ENCODE data around the gene DCK. TPM values are rescaled to one million over a fixed set of nuclear protein-coding genes. Genes with fewer than 3 reads are reported as not detected.
A peak's percentile ranks its signal among the peaks of the same experiment; 100 is the strongest.
"Not testable (repeated sequence)": the region's sequence is repeated elsewhere in the genome, so short reads cannot be mapped to it uniquely, and the experiment has no call there.

DCK gene
- total and polyA plus RNA-seq, 2 donors (not counting 1 experiment from before 2014, with no cell fraction given), result 34.8 to 58.2 TPM

GRCh38 chr4:71001363-71001762, 7.9 kb downstream of the DCK start:
- H3K4me3 ChIP-seq (ENCODE audit: control extremely low read depth in 1 of 5, extremely low read depth in 1 of 5, insufficient read depth in 1 of 5, low read depth in 2 of 5, low read length in 4 of 5); H3K27me3 ChIP-seq (replicated peaks in 1 of 4; ENCODE audit: control extremely low read depth in 1 of 4, control insufficient read depth in 3 of 4, insufficient read depth in 4 of 4, low read length in 3 of 4); H3K27me3 Mint-ChIP-seq; H3K4me2 ChIP-seq (replicated peaks; ENCODE audit: low read depth, low read length, poor library complexity, severe bottlenecking); H3K9ac ChIP-seq (ENCODE audit: low read length); H3K9me3 Mint-ChIP-seq (ENCODE audit: insufficient read depth); DNase-seq; POLR2A ChIA-PET; ATAC-seq (ENCODE audit: low read depth); H4K20me1 ChIP-seq (ENCODE audit: control insufficient read depth, insufficient read depth, low read length, poor library complexity, severe bottlenecking); intact Hi-C loops (cut with micrococcal nuclease); H2AFZ ChIP-seq (ENCODE audit: insufficient read depth, low read depth, low read length, poor library complexity, severe bottlenecking); H3K9me3 ChIP-seq (ENCODE audit: control extremely low read depth in 1 of 3, control insufficient read depth in 2 of 3, insufficient read depth in 1 of 3, low read length in 2 of 3): not testable (repeated sequence)
- 100% methylated on average over 3 of the region's 4 CpGs for WGBS (ENCODE audit: insufficient coverage)
- H3K27ac ChIP-seq (ENCODE audit: low read length in 2 of 2), result peak overlapping the region in 1 of 2 donors; percentile 65
- Mint-ChIP-seq H3K4me3 (peak overlapping the region; percentile 14), H3K4me1 (peaks cover 87% of the 10 kb centered on the region), H3K27ac (peak overlapping the region; percentile 60)
- peaks cover 99% of the 10 kb centered on the region for H3K79me2 ChIP-seq (ENCODE audit: control insufficient read depth, insufficient read depth, low read length)
- peaks cover 2 to 27% of the 10 kb centered on the region in 2 experiments for H3K36me3 ChIP-seq (replicated peaks in 1 of 2; ENCODE audit: control extremely low read depth in 1 of 2, control insufficient read depth in 1 of 2, extremely low read depth in 1 of 2, insufficient read depth in 2 of 2, low read length in 1 of 2)
- peaks cover 64 to 71% of the 10 kb centered on the region in 2 donors for H3K4me1 ChIP-seq (ENCODE audit: control insufficient read depth in 2 of 2, insufficient read depth in 2 of 2, low read length in 2 of 2)
- CTCF ChIA-PET, result interaction anchor here (1.6 kb wide), 1 partner anchor 9 kb away, joined by 6 read pairs; no protein-coding TSS in a partner anchor

- intact Hi-C loops (cut with micrococcal nuclease), result loop anchor here (1.0 kb wide), 1 partner anchor 11 kb away; the partner anchor contains the start of gene DCK
- Histone ChIP-seq H3K27me3 (replicated peaks in 1 of 4; ENCODE audit: control extremely low read depth in 1 of 4, control insufficient read depth in 3 of 4, insufficient read depth in 4 of 4, low read length in 3 of 4) (no peaks in the 10 kb centered on the region), H3K79me2 (ENCODE audit: control insufficient read depth, insufficient read depth, low read length) (peaks cover 99% of the 10 kb centered on the region), H3K4me2 (replicated peaks; ENCODE audit: low read depth, low read length, poor library complexity, severe bottlenecking) (peak overlapping the region; percentile 71), H3K9me3 (ENCODE audit: control extremely low read depth in 1 of 3, control insufficient read depth in 2 of 3, insufficient read depth in 1 of 3, low read length in 2 of 3) (no peaks in the 10 kb centered on the region), H3K4me1 (ENCODE audit: control insufficient read depth in 2 of 2, insufficient read depth in 2 of 2, low read length in 2 of 2) (peaks cover 67 to 68% of the 10 kb centered on the region in 2 donors), H3K4me3 (ENCODE audit: control extremely low read depth in 1 of 5, extremely low read depth in 1 of 5, insufficient read depth in 1 of 5, low read depth in 2 of 5, low read length in 4 of 5) (peak overlapping the region in 4 of 5 experiments; percentile 9 to 58 (median 30)), H3K27ac (ENCODE audit: low read length in 2 of 2) (peak overlapping the region; percentile 70 to 93), H3K36me3 (replicated peaks in 1 of 2; ENCODE audit: control extremely low read depth in 1 of 2, control insufficient read depth in 1 of 2, extremely low read depth in 1 of 2, insufficient read depth in 2 of 2, low read length in 1 of 2) (peaks cover 2 to 27% of the 10 kb centered on the region in 2 experiments), H3K9ac (ENCODE audit: low read length) (peak overlapping the region; percentile 59), H4K20me1 (ENCODE audit: control insufficient read depth, insufficient read depth, low read length, poor library complexity, severe bottlenecking) (peaks cover 24% of the 10 kb centered on the region), H2AFZ (ENCODE audit: insufficient read depth, low read depth, low read length, poor library complexity, severe bottlenecking) (peak overlapping the region; percentile 20)
- no peaks in the 10 kb centered on the region for H3K27me3 Mint-ChIP-seq
- 35% methylated on average over 5 of the region's 7 CpGs for WGBS (ENCODE audit: insufficient coverage)
- DNase-seq, result peak; percentile 82
- TF ChIP-seq EZH2 (IDR thresholded peaks at IDR 0.05; ENCODE audit: borderline replicate concordance, insufficient read depth, low read depth, low read length, poor library complexity, severe bottlenecking), result no peak
- TF ChIP-seq, protein P1, sequence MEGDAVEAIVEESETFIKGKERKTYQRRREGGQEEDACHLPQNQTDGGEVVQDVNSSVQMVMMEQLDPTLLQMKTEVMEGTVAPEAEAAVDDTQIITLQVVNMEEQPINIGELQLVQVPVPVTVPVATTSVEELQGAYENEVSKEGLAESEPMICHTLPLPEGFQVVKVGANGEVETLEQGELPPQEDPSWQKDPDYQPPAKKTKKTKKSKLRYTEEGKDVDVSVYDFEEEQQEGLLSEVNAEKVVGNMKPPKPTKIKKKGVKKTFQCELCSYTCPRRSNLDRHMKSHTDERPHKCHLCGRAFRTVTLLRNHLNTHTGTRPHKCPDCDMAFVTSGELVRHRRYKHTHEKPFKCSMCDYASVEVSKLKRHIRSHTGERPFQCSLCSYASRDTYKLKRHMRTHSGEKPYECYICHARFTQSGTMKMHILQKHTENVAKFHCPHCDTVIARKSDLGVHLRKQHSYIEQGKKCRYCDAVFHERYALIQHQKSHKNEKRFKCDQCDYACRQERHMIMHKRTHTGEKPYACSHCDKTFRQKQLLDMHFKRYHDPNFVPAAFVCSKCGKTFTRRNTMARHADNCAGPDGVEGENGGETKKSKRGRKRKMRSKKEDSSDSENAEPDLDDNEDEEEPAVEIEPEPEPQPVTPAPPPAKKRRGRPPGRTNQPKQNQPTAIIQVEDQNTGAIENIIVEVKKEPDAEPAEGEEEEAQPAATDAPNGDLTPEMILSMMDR (IDR thresholded peaks at IDR 0.05), result no peak
- H3K4me1 Mint-ChIP-seq, result peaks cover 83% of the 10 kb centered on the region
- peak; percentile 65 for ATAC-seq (ENCODE audit: low read depth)
- H3K27ac Mint-ChIP-seq, result peak overlapping the region; percentile 96
- POLR2A ChIA-PET, result interaction anchor here (1.0 to 4.9 kb wide), 2 partner anchors 9 to 166 kb away, joined by 3 to 43 read pairs; partner anchors contain the start of gene DCK
- CTCF ChIA-PET, result interaction anchor here (0.6 to 4.1 kb wide), 10 partner anchors 8 to 299 kb away, joined by 3 to 43 read pairs (median 3); partner anchors contain the start of genes DCK and GRSF1
- H3K9me3 Mint-ChIP-seq (ENCODE audit: insufficient read depth), result no peaks in the 10 kb centered on the region
- H3K4me3 Mint-ChIP-seq, result peak overlapping the region; percentile 87
Measured at GRCh38 chr4:71004281-71004851, 10.9 kb downstream of the DCK start.

DNA sequence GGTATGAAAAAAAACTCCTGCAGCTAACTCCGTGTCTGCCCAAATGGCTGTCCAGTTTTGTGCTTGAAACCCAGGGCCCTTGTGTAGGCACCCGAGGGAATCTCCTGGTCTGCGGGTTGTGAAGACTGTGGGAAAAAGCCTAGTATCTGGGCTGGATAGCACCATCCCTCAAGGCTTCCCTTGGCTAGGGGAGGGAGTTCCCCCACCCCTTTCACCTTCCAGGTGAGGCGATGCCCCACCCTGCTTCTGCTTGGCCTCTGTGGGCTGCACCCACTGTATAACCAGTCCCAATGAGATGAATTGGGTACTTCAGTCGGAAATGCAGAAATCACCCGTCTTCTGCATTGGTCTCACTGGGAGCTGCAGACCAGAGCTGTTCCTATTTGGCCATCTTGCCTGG, 11.6 kb downstream of the DCK start:
- 58% methylated on average over 3 of the region's 6 CpGs for WGBS (ENCODE audit: insufficient coverage)
- intact Hi-C loops (cut with micrococcal nuclease), result loop anchor here (5.0 kb wide), 1 partner anchor 403 kb away; no protein-coding TSS in a partner anchor
- H3K9me3 Mint-ChIP-seq (ENCODE audit: insufficient read depth); ATAC-seq (ENCODE audit: low read depth); H3K9me3 ChIP-seq (ENCODE audit: control extremely low read depth in 1 of 3, control insufficient read depth in 2 of 3, insufficient read depth in 1 of 3, low read length in 2 of 3); H3K27me3 Mint-ChIP-seq; H3K27me3 ChIP-seq (replicated peaks in 1 of 4; ENCODE audit: control extremely low read depth in 1 of 4, control insufficient read depth in 3 of 4, insufficient read depth in 4 of 4, low read length in 3 of 4); H2AFZ ChIP-seq (ENCODE audit: insufficient read depth, low read depth, low read length, poor library complexity, severe bottlenecking): not testable (repeated sequence)
- H3K4me3 Mint-ChIP-seq, result peak overlapping the region; percentile 87
- H3K9ac ChIP-seq (ENCODE audit: low read length), result peak overlapping the region; percentile 59
- peak overlapping the region; percentile 70 to 93 for H3K27ac ChIP-seq (ENCODE audit: low read length in 2 of 2)
- peaks cover 83% of the 10 kb centered on the region for H3K4me1 Mint-ChIP-seq
- CTCF ChIA-PET, result interaction anchor here (0.6 to 4.1 kb wide), 7 partner anchors 8 to 177 kb away, joined by 3 to 43 read pairs (median 4); partner anchors contain the start of genes DCK and GRSF1
- DNase-seq, result peak; percentile 40
- H3K79me2 ChIP-seq (ENCODE audit: control insufficient read depth, insufficient read depth, low read length), result peaks cover 99% of the 10 kb centered on the region
- peaks cover 2 to 22% of the 10 kb centered on the region in 2 experiments for H3K36me3 ChIP-seq (replicated peaks in 1 of 2; ENCODE audit: control extremely low read depth in 1 of 2, control insufficient read depth in 1 of 2, extremely low read depth in 1 of 2, insufficient read depth in 2 of 2, low read length in 1 of 2)
- peak overlapping the region; percentile 96 for H3K27ac Mint-ChIP-seq
- H4K20me1 ChIP-seq (ENCODE audit: control insufficient read depth, insufficient read depth, low read length, poor library complexity, severe bottlenecking), result peaks cover 24% of the 10 kb centered on the region
- H3K4me1 ChIP-seq (ENCODE audit: control insufficient read depth in 2 of 2, insufficient read depth in 2 of 2, low read length in 2 of 2), result peaks cover 73 to 74% of the 10 kb centered on the region in 2 donors
- POLR2A ChIA-PET, result interaction anchor here (4.9 kb wide), 1 partner anchor 10 kb away, joined by 43 read pairs; the partner anchor contains the start of gene DCK
- peak overlapping the region; percentile 71 for H3K4me2 ChIP-seq (replicated peaks; ENCODE audit: low read depth, low read length, poor library complexity, severe bottlenecking)
- peak overlapping the region in 1 of 5 experiments; percentile 58 for H3K4me3 ChIP-seq (ENCODE audit: control extremely low read depth in 1 of 5, extremely low read depth in 1 of 5, insufficient read depth in 1 of 5, low read depth in 2 of 5, low read length in 4 of 5)
